DND-41 (cell line): ENCODE results near the gene GNL2.

Experiments
- ATAC-seq: fragments of 200-7000 bp; cut with Tn5 transposase; 3 replicates; pipeline ENCODE4 v1.9.1; 2021; ENCODE audit warnings: low read depth; ENCODE audit not compliant: insufficient read depth
- DNase-seq: peaks from one replicate; pipeline ENCODE4 v3.0.0-alpha.2; 2020
- H2AFZ ChIP-seq: 2 replicates; pipeline ENCODE4 v1.6.0; 2012; ENCODE audit warnings: low read depth, low read length
- H3K27ac ChIP-seq: 2 replicates; pipeline ENCODE4 v1.5.1; 2012; ENCODE audit warnings: low read length, inconsistent platforms
- H3K27me3 ChIP-seq: fragments of 200-600 bp; sonication (generic); 2 replicates; pipeline ENCODE4 v1.6.0; 2012; ENCODE audit warnings: low read length, mild to moderate bottlenecking, inconsistent platforms; ENCODE audit not compliant: insufficient read depth, poor library complexity
- H3K36me3 ChIP-seq: 2 replicates; pipeline ENCODE4 v1.5.1; 2012; ENCODE audit warnings: low read length, inconsistent platforms; ENCODE audit not compliant: insufficient read depth
- H3K4me1 ChIP-seq: 2 replicates; pipeline ENCODE4 v1.5.1; 2012; ENCODE audit warnings: mild to moderate bottlenecking, low read length; ENCODE audit not compliant: insufficient read depth
- H3K4me2 ChIP-seq: 2 replicates; pipeline ENCODE4 v1.6.0; 2012; ENCODE audit warnings: mild to moderate bottlenecking, moderate library complexity, low read length, inconsistent platforms; ENCODE audit not compliant: insufficient read depth
- H3K4me3 ChIP-seq, 2 experiments: fragments of 200-600 bp in 1 of 2; shearing (Covaris generic) in 1 of 2; 2 replicates each; pipeline ENCODE4 v1.5.1; 2012 to 2016; ENCODE audit warnings: inconsistent platforms in 2 of 2, low read length in 2 of 2, mild to moderate bottlenecking in 2 of 2, low read depth in 1 of 2, moderate library complexity in 1 of 2
- H3K79me2 ChIP-seq: 2 replicates; pipeline ENCODE4 v1.6.0; 2012; ENCODE audit warnings: low read length, inconsistent platforms; ENCODE audit not compliant: insufficient read depth
- H3K9ac ChIP-seq: 2 replicates; pipeline ENCODE4 v1.6.0; 2012; ENCODE audit warnings: low read depth, mild to moderate bottlenecking, inconsistent platforms, low read length, moderate library complexity
- H3K9me3 ChIP-seq: 2 replicates; pipeline ENCODE4 v1.5.1; 2012; ENCODE audit warnings: low read length, moderate library complexity, mild to moderate bottlenecking, inconsistent platforms; ENCODE audit not compliant: insufficient read depth, severe bottlenecking
- H4K20me1 ChIP-seq: 2 replicates; pipeline ENCODE4 v1.6.0; 2012; ENCODE audit warnings: low read length; ENCODE audit not compliant: insufficient read depth
- EZH2 ChIP-seq: IDR thresholded peaks from 3 replicates; pipeline ENCODE4 v1.6.1; 2012; ENCODE audit warnings: borderline replicate concordance, low read depth, mild to moderate bottlenecking, moderate library complexity, low read length, inconsistent platforms; ENCODE audit not compliant: severe bottlenecking
- TF ChIP-seq, protein P1 (sequence below): IDR thresholded peaks from 2 replicates; pipeline ENCODE4 v1.5.1; 2012; ENCODE audit warnings: borderline replicate concordance, low read length, moderate library complexity, mild to moderate bottlenecking; ENCODE audit not compliant: poor library complexity, severe bottlenecking; ENCODE audit errors: extremely low read depth

The GNL2 gene

GRCh38 chr1:37634992-37635902 is 39.5 kb upstream of the GNL2 start:
- ATAC-seq (no peak), DNase-seq (no peak)
- Histone ChIP-seq H2AFZ (no peak overlapping the region), H3K27ac (no peak overlapping the region), H3K4me2 (no peak overlapping the region), H3K9me3 (no peaks in the 10 kb centered on the region), H3K79me2 (no peaks in the 10 kb centered on the region), H3K9ac (no peak overlapping the region), H4K20me1 (peaks cover 3% of the 10 kb centered on the region; the same call in 1 of the 2 replicates), H3K4me3 (no peak overlapping the region), H3K27me3 (peaks cover 44% of the 10 kb centered on the region), H3K4me1 (no peaks in the 10 kb centered on the region), H3K36me3 (no peaks in the 10 kb centered on the region)
- TF ChIP-seq, protein P1, sequence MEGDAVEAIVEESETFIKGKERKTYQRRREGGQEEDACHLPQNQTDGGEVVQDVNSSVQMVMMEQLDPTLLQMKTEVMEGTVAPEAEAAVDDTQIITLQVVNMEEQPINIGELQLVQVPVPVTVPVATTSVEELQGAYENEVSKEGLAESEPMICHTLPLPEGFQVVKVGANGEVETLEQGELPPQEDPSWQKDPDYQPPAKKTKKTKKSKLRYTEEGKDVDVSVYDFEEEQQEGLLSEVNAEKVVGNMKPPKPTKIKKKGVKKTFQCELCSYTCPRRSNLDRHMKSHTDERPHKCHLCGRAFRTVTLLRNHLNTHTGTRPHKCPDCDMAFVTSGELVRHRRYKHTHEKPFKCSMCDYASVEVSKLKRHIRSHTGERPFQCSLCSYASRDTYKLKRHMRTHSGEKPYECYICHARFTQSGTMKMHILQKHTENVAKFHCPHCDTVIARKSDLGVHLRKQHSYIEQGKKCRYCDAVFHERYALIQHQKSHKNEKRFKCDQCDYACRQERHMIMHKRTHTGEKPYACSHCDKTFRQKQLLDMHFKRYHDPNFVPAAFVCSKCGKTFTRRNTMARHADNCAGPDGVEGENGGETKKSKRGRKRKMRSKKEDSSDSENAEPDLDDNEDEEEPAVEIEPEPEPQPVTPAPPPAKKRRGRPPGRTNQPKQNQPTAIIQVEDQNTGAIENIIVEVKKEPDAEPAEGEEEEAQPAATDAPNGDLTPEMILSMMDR: no peak
- TF ChIP-seq EZH2: no peak

GRCh38 chr1:37634244-37634991 is 38.7 kb upstream of the GNL2 start, which contains the start of gene RSPO1:
Gene RSPO1, minus strand, starts transcription at chr1:37634892. Its CDS starts 5,231 bp downstream, at chr1:37629661.
- DNase-seq (no peak), ATAC-seq (no peak)
- H3K27me3 ChIP-seq: peaks cover 49% of the 10 kb centered on the region
- H3K27ac ChIP-seq: no peak within 1 kb of the TSS
- no peaks in the 10 kb centered on the region for H3K79me2 ChIP-seq
- TF ChIP-seq, protein P1: no peak
- no peak for TF ChIP-seq EZH2
- H3K4me1 ChIP-seq: no peaks in the 10 kb centered on the region
- no peak within 1 kb of the TSS for H3K4me2 ChIP-seq
- H2AFZ ChIP-seq: no peak within 1 kb of the TSS
- no peak within 1 kb of the TSS for H3K9ac ChIP-seq
- H3K36me3 ChIP-seq: no peaks in the 10 kb centered on the region
- no peaks in the 10 kb centered on the region for H3K9me3 ChIP-seq
- no peak within 1 kb of the TSS for H3K4me3 ChIP-seq
- H4K20me1 ChIP-seq: peaks cover 5% of the 10 kb centered on the region; the same call in 1 of the 2 replicates

GRCh38 chr1:37633938-37634243 is 38.2 kb upstream of the GNL2 start:
- Histone ChIP-seq H3K9ac (no peak overlapping the region), H3K4me2 (no peak overlapping the region), H2AFZ (no peak overlapping the region), H3K4me3 (no peak overlapping the region), H4K20me1 (peaks cover 5% of the 10 kb centered on the region; the same call in 1 of the 2 replicates), H3K36me3 (no peaks in the 10 kb centered on the region), H3K79me2 (no peaks in the 10 kb centered on the region), H3K27me3 (peaks cover 53% of the 10 kb centered on the region), H3K9me3 (no peaks in the 10 kb centered on the region), H3K4me1 (no peaks in the 10 kb centered on the region), H3K27ac (no peak overlapping the region)
- ATAC-seq: no peak
- DNase-seq: no peak
- TF ChIP-seq EZH2: no peak
- TF ChIP-seq, protein P1: no peak
